Muscle of leg (tissue), 11 donors: ENCODE results near the gene PTPRN2. TPM values are rescaled to one million over a fixed set of nuclear protein-coding genes. Genes with fewer than 3 reads are reported as not detected.

ENCODE experiments used
- DNase-seq: peaks from one replicate; pipeline ENCODE4 v3.0.0; 2013
- H3K27ac ChIP-seq: one replicate; pipeline ENCODE4 v1.5.1; 2013; ENCODE audit warnings: mild to moderate bottlenecking, low read length, control low read depth
- H3K27me3 ChIP-seq: one replicate; pipeline ENCODE4 v1.6.1; 2013; ENCODE audit warnings: low read length; ENCODE audit not compliant: control insufficient read depth, insufficient read depth
- H3K36me3 ChIP-seq: one replicate; pipeline ENCODE4 v1.6.1; 2013; ENCODE audit warnings: low read length; ENCODE audit not compliant: control insufficient read depth, insufficient read depth
- H3K4me1 ChIP-seq: one replicate; pipeline ENCODE4 v1.6.1; 2013; ENCODE audit warnings: low read length; ENCODE audit not compliant: control insufficient read depth, insufficient read depth
- H3K4me3 ChIP-seq: one replicate; pipeline ENCODE4 v1.5.1; 2013; ENCODE audit warnings: low read length, control low read depth
- H3K9me3 ChIP-seq: replicated peaks from 2 replicates; pipeline ENCODE4 v1.6.1; 2013; ENCODE audit warnings: low read depth, low read length; ENCODE audit not compliant: control insufficient read depth
- WGBS: methylation state at CpG from one replicate; pipeline ENCODE4 v1.1.5; 2013; ENCODE audit warnings: missing lambda C conversion rate; ENCODE audit not compliant: insufficient coverage; 5-methylcytosine and 5-hydroxymethylcytosine counted together
- polyA plus RNA-seq, 8 donors: library from polyadenylated mRNA; unstranded; fragments of 120-200 nt; gene quantifications; one replicate each; pipeline versions ENCODE4 v1.2.1 to v1.2.3, GENCODE V29; 2013; ENCODE audit warnings: inconsistent platforms in 1 of 8, low replicate concordance in 1 of 8; ENCODE audit not compliant: insufficient read length in 8 of 8, insufficient read depth in 1 of 8
- total RNA-seq: library from RNA; stranded (reverse); fragments of 120-200 nt; gene quantifications from one replicate; pipeline ENCODE4 v1.2.4, GENCODE V29; 2013

Gene PTPRN2
- total and polyA plus RNA-seq, 9 donors = 1.4 to 2.9 (median 2.3) TPM

GRCh38 chr7:158003441-158004122, 584.0 kb downstream of the PTPRN2 start:
- Histone ChIP-seq H3K27me3 (peaks cover 9% of the 10 kb centered on the region), H3K9me3 (no peaks in the 10 kb centered on the region), H3K27ac (no peak overlapping the region), H3K36me3 (no peaks in the 10 kb centered on the region), H3K4me1 (peaks cover 14% of the 10 kb centered on the region), H3K4me3 (no peak overlapping the region)
- no peak for DNase-seq
- WGBS = 69% methylated on average over 22 of the region's 23 CpGs

- no peaks in the 10 kb centered on the region for H3K36me3 ChIP-seq
- peaks cover 14% of the 10 kb centered on the region for H3K4me1 ChIP-seq
- peaks cover 8% of the 10 kb centered on the region for H3K27me3 ChIP-seq
- H3K27ac ChIP-seq = no peak overlapping the region
- DNase-seq = no peak
- no peak overlapping the region for H3K4me3 ChIP-seq
- no peaks in the 10 kb centered on the region for H3K9me3 ChIP-seq
- WGBS = 80% methylated on average over 17 of the region's 17 CpGs
Measured at GRCh38 chr7:158002486-158003080, 585.0 kb downstream of the PTPRN2 start.

GRCh38 chr7:158001621-158002320, 585.9 kb downstream of the PTPRN2 start:
- Histone ChIP-seq H3K4me1 (peaks cover 14% of the 10 kb centered on the region), H3K4me3 (no peak overlapping the region)
- 79% methylated on average over 18 of the region's 28 CpGs for WGBS

GRCh38 chr7:158001003-158001402, 586.6 kb downstream of the PTPRN2 start:
- peaks cover 7% of the 10 kb centered on the region for H3K4me1 ChIP-seq
- H3K4me3 ChIP-seq = no peak overlapping the region
- DNase-seq = no peak
- WGBS = 86% methylated on average over 2 of the region's 12 CpGs
- H3K27me3 ChIP-seq = peaks cover 2% of the 10 kb centered on the region
- peaks cover under 1% of the 10 kb centered on the region for H3K9me3 ChIP-seq
- H3K27ac ChIP-seq = no peak overlapping the region
- H3K36me3 ChIP-seq = no peaks in the 10 kb centered on the region

More at GRCh38 chr7:158001621-158002320, 585.9 kb downstream of the PTPRN2 start:
- peaks cover 6% of the 10 kb centered on the region for H3K27me3 ChIP-seq
- no peak for DNase-seq
- H3K27ac ChIP-seq = no peak overlapping the region
- H3K9me3 ChIP-seq = no peaks in the 10 kb centered on the region
- H3K36me3 ChIP-seq = no peaks in the 10 kb centered on the region

GRCh38 chr7:158000160-158000559, 587.5 kb downstream of the PTPRN2 start:
- Histone ChIP-seq H3K9me3 (peaks cover 4% of the 10 kb centered on the region), H3K27ac (no peak overlapping the region), H3K4me1 (peaks cover 7% of the 10 kb centered on the region), H3K27me3 (peaks cover 2% of the 10 kb centered on the region), H3K4me3 (no peak overlapping the region), H3K36me3 (no peaks in the 10 kb centered on the region)
- 40% methylated on average over 1 of the region's 6 CpGs for WGBS
- DNase-seq = no peak

- H3K27ac ChIP-seq = no peak overlapping the region
- WGBS = 67% methylated on average over 22 of the region's 24 CpGs
- H3K27me3 ChIP-seq = peaks cover 2% of the 10 kb centered on the region
- peaks cover 4% of the 10 kb centered on the region for H3K9me3 ChIP-seq
- peaks cover 5% of the 10 kb centered on the region for H3K4me1 ChIP-seq
- H3K4me3 ChIP-seq = no peak overlapping the region
- DNase-seq = no peak
- no peaks in the 10 kb centered on the region for H3K36me3 ChIP-seq
Measured at GRCh38 chr7:157998884-157999552, 588.6 kb downstream of the PTPRN2 start.

GRCh38 chr7:157997471-157997870, 590.2 kb downstream of the PTPRN2 start:
- H3K27me3 ChIP-seq = peaks cover 2% of the 10 kb centered on the region
- peaks cover 4% of the 10 kb centered on the region for H3K9me3 ChIP-seq
- 33% methylated on average over 4 of the region's 5 CpGs for WGBS
- no peak overlapping the region for H3K4me3 ChIP-seq
- H3K36me3 ChIP-seq = no peaks in the 10 kb centered on the region
- H3K27ac ChIP-seq = no peak overlapping the region
- no peak for DNase-seq
- H3K4me1 ChIP-seq = peaks cover 5% of the 10 kb centered on the region

GRCh38 chr7:157997080-157997440, 590.6 kb downstream of the PTPRN2 start:
- H3K4me1 ChIP-seq = peaks cover 5% of the 10 kb centered on the region
- peaks cover 4% of the 10 kb centered on the region for H3K9me3 ChIP-seq
- no peak for DNase-seq
- no peak overlapping the region for H3K4me3 ChIP-seq
- peaks cover 2% of the 10 kb centered on the region for H3K27me3 ChIP-seq
- no peak overlapping the region for H3K27ac ChIP-seq
- H3K36me3 ChIP-seq = no peaks in the 10 kb centered on the region
- 76% methylated on average over 8 of the region's 8 CpGs for WGBS

- Histone ChIP-seq H3K4me1 (peaks cover 5% of the 10 kb centered on the region), H3K27ac (no peak overlapping the region), H3K36me3 (no peaks in the 10 kb centered on the region), H3K4me3 (no peak overlapping the region), H3K27me3 (peaks cover 2% of the 10 kb centered on the region), H3K9me3 (peaks cover 4% of the 10 kb centered on the region)
- peak; percentile 17 for DNase-seq
- WGBS = 72% methylated on average over 9 of the region's 16 CpGs
Measured at GRCh38 chr7:157996359-157997079, 591.1 kb downstream of the PTPRN2 start.
